ENCODE measurements around the gene NR3C1. TPM values are rescaled to one million over a fixed set of nuclear protein-coding genes. Genes with fewer than 3 reads are reported as not detected.

Gene NR3C1
- total RNA-seq, 1 experiment from 2014 or later, result 31.4 TPM

DNA sequence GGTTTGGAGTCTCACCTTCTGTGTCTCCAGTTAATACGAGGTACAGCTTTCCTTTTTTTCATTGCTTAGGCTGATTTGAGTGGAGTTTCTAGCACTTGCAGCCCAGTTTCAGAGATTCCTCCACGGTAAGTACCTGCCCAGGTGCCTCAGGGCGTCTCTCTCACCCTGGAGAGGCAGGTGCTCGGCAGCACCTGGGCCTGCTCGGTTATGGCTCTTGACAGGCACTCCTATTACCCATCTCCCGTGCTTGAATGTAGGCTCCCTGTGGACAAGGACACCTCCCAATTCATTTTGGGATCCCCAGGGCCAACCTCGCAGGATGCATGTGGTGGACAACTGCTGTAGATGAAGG lies 144.3 kb downstream of the NR3C1 start:
- H3K4me1 Mint-ChIP-seq, result peaks cover 0 to 3% of the 10 kb centered on the region in 2 experiments; a peak in 1 of 4 replicates
- H3T11ph ChIP-seq (ENCODE audit: low read length), result no peak overlapping the region
- H3K9me3 Mint-ChIP-seq, result no peaks in the 10 kb centered on the region
- no peak overlapping the region for H3K56ac ChIP-seq (ENCODE audit: insufficient read length, low read depth, low read length)
- no peak for DNase-seq
- H4K20me1 ChIP-seq (ENCODE audit: control insufficient read depth, insufficient read depth, insufficient read length), result no peaks in the 10 kb centered on the region
- no peaks in the 10 kb centered on the region; the same call in 1 of the 2 replicates for H3K4me1 ChIP-seq (ENCODE audit: insufficient read depth, low read length)
- H3K27ac ChIP-seq (ENCODE audit: insufficient read length, low read depth, low read length), result no peak overlapping the region
- no peak overlapping the region for H2BK120ac ChIP-seq (ENCODE audit: low read depth, low read length, poor library complexity, severe bottlenecking)
- no peak overlapping the region for H2AK5ac ChIP-seq (ENCODE audit: insufficient read length, low read length)
- no peak overlapping the region for H2BK5ac ChIP-seq (ENCODE audit: insufficient read length, low read length)
- no peak overlapping the region for H2AFZ ChIP-seq (ENCODE audit: low read length)
- no peak overlapping the region for H3K23ac ChIP-seq (ENCODE audit: insufficient read length, low read depth, low read length)
- no peaks in the 10 kb centered on the region for H3K79me2 ChIP-seq (ENCODE audit: insufficient read depth, low read length)
- no peak overlapping the region for H2BK20ac ChIP-seq (ENCODE audit: low read depth, low read length, poor library complexity, severe bottlenecking)
- H3K9ac ChIP-seq (ENCODE audit: extremely low read depth, insufficient read length, low read length), result no peak overlapping the region
- H3K4me3 Mint-ChIP-seq, result no peak overlapping the region
- H3K27me3 Mint-ChIP-seq (ENCODE audit: low read depth), result no peaks in the 10 kb centered on the region; the same call in 1 of the 2 replicates
- no peaks in the 10 kb centered on the region for H3K23me2 ChIP-seq (ENCODE audit: insufficient read length, low read depth, low read length, poor library complexity, severe bottlenecking)
- no peaks in the 10 kb centered on the region; a peak in 2 of 7 replicates for H3K36me3 Mint-ChIP-seq (ENCODE audit: insufficient read depth in 1 of 3, low read depth in 3 of 3)
- no peak overlapping the region for H4K5ac ChIP-seq (ENCODE audit: insufficient read length, low read depth, low read length)
- H3K4me2 ChIP-seq (ENCODE audit: insufficient read depth, insufficient read length, low read length), result no peak overlapping the region
- H3K27me3 ChIP-seq (ENCODE audit: insufficient read depth, low read length), result no peaks in the 10 kb centered on the region
- no peak overlapping the region for H2BK12ac ChIP-seq (ENCODE audit: insufficient read length, low read depth, low read length)
- no peak overlapping the region for H3K14ac ChIP-seq (ENCODE audit: insufficient read depth, low read length)
- no peak overlapping the region for H3K18ac ChIP-seq (ENCODE audit: insufficient read length, low read depth, low read length)
- no peaks in the 10 kb centered on the region for H3K79me1 ChIP-seq (ENCODE audit: insufficient read depth, low read depth, low read length, poor library complexity, severe bottlenecking)
- 0 out of 7 replicates have a peak overlapping the region, but pooled peaks of 1 of the 3 experiments have one; percentile 29 for H3K27ac Mint-ChIP-seq
- H3K9me3 ChIP-seq (ENCODE audit: control insufficient read depth, low read depth, low read length), result no peaks in the 10 kb centered on the region
- WGBS (ENCODE audit: extremely low coverage, insufficient read length, low lambda C conversion rate), result no CpG with 5 or more reads among the region's 7 CpGs
- no peak overlapping the region for H2BK15ac ChIP-seq (ENCODE audit: low read depth, low read length)
- no peak overlapping the region for H4K91ac ChIP-seq (ENCODE audit: insufficient read length, low read depth, low read length)
- TF ChIP-seq, protein P1, sequence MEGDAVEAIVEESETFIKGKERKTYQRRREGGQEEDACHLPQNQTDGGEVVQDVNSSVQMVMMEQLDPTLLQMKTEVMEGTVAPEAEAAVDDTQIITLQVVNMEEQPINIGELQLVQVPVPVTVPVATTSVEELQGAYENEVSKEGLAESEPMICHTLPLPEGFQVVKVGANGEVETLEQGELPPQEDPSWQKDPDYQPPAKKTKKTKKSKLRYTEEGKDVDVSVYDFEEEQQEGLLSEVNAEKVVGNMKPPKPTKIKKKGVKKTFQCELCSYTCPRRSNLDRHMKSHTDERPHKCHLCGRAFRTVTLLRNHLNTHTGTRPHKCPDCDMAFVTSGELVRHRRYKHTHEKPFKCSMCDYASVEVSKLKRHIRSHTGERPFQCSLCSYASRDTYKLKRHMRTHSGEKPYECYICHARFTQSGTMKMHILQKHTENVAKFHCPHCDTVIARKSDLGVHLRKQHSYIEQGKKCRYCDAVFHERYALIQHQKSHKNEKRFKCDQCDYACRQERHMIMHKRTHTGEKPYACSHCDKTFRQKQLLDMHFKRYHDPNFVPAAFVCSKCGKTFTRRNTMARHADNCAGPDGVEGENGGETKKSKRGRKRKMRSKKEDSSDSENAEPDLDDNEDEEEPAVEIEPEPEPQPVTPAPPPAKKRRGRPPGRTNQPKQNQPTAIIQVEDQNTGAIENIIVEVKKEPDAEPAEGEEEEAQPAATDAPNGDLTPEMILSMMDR (conservative IDR thresholded peaks at IDR 0.05), result no peak
- no peak overlapping the region for H3K4ac ChIP-seq (ENCODE audit: low read depth, low read length)
- no peak overlapping the region for H4K8ac ChIP-seq (replicated peaks; ENCODE audit: insufficient read length, low read depth, low read length)

Data from H9 (cell line).